Progenitor cell of endocrine pancreas (in vitro differentiated cells): ENCODE data around the gene CFAP53. TPM values are rescaled to one million over a fixed set of nuclear protein-coding genes. Genes with fewer than 3 reads are reported as not detected.

ENCODE experiments used
- DNase-seq: peaks from one replicate; pipeline ENCODE4 v3.0.0; 2021; ENCODE audit warnings: low spot score; ENCODE audit not compliant: unreplicated experiment
- H3K27ac Mint-ChIP-seq: 2 replicates; pipeline ENCODE4 v1.8.0; 2021; ENCODE audit warnings: mild to moderate bottlenecking, moderate library complexity, mixed read lengths
- H3K27me3 Mint-ChIP-seq: 2 replicates; pipeline ENCODE4 v1.8.0; 2021; ENCODE audit warnings: mixed read lengths
- H3K36me3 Mint-ChIP-seq: 2 replicates; pipeline ENCODE4 v1.8.0; 2022; ENCODE audit warnings: mixed read lengths; ENCODE audit not compliant: insufficient read depth
- H3K4me1 Mint-ChIP-seq: 2 replicates; pipeline ENCODE4 v1.8.0; 2021; ENCODE audit warnings: low read depth, mixed read lengths
- H3K4me3 Mint-ChIP-seq: 2 replicates; pipeline ENCODE4 v1.8.0; 2021; ENCODE audit warnings: low read depth, mild to moderate bottlenecking, moderate library complexity, mixed read lengths
- H3K9me3 Mint-ChIP-seq: 2 replicates; pipeline ENCODE4 v1.8.0; 2021; ENCODE audit warnings: low read depth, mixed read lengths
- CTCF ChIP-seq: fragments of 200-600 bp; sonication (generic); IDR thresholded peaks from one replicate; pipeline ENCODE4 v1.5.0; 2021; ENCODE audit warnings: antibody characterized with exemption, mild to moderate bottlenecking; ENCODE audit not compliant: unreplicated experiment
- total RNA-seq: library from RNA; stranded (reverse); gene quantifications from 2 replicates; pipeline ENCODE4 v1.2.1, GENCODE V29; 2021

CFAP53 gene
- total RNA-seq, 1 donor from 2014 or later: 1.7 TPM

GRCh38 chr18:50273203-50274043 lies 7.1 kb upstream of the CFAP53 start:
- Mint-ChIP-seq H3K9me3 (no peaks in the 10 kb centered on the region), H3K27ac (no peak overlapping the region), H3K4me1 (peaks cover 3% of the 10 kb centered on the region), H3K36me3 (peaks cover 42% of the 10 kb centered on the region), H3K4me3 (no peak overlapping the region), H3K27me3 (no peaks in the 10 kb centered on the region)
- DNase-seq: no peak
- no peak for TF ChIP-seq CTCF

- peaks cover 1% of the 10 kb centered on the region for H3K4me1 Mint-ChIP-seq
- no peak overlapping the region for H3K4me3 Mint-ChIP-seq
- TF ChIP-seq CTCF: no peak
- no peaks in the 10 kb centered on the region for H3K9me3 Mint-ChIP-seq
- no peak overlapping the region for H3K27ac Mint-ChIP-seq
- DNase-seq: no peak
- peaks cover 40% of the 10 kb centered on the region for H3K36me3 Mint-ChIP-seq
- H3K27me3 Mint-ChIP-seq: no peaks in the 10 kb centered on the region
Observed at GRCh38 chr18:50272568-50272967, 6.3 kb upstream of the CFAP53 start.

GRCh38 chr18:50268022-50268747 lies 1.9 kb upstream of the CFAP53 start:
- H3K9me3 Mint-ChIP-seq: no peaks in the 10 kb centered on the region
- H3K4me3 Mint-ChIP-seq: peak overlapping the region; percentile 72
- H3K27ac Mint-ChIP-seq: no peak overlapping the region
- peak; percentile 75 for TF ChIP-seq CTCF
- peaks cover 3% of the 10 kb centered on the region for H3K4me1 Mint-ChIP-seq
- peaks cover 6% of the 10 kb centered on the region for H3K27me3 Mint-ChIP-seq
- peaks cover 16% of the 10 kb centered on the region for H3K36me3 Mint-ChIP-seq
- peak; percentile 71 for DNase-seq

- H3K4me3 Mint-ChIP-seq: no peak overlapping the region
- no peak overlapping the region for H3K27ac Mint-ChIP-seq
- no peaks in the 10 kb centered on the region for H3K36me3 Mint-ChIP-seq
- peaks cover 9% of the 10 kb centered on the region for H3K27me3 Mint-ChIP-seq
- no peak for DNase-seq
- H3K4me1 Mint-ChIP-seq: peaks cover 2% of the 10 kb centered on the region
- TF ChIP-seq CTCF: no peak
- H3K9me3 Mint-ChIP-seq: peaks cover 8% of the 10 kb centered on the region
Observed at GRCh38 chr18:50262977-50263376, 3.3 kb downstream of the CFAP53 start.

- Mint-ChIP-seq H3K36me3 (peaks cover 1% of the 10 kb centered on the region), H3K4me1 (no peaks in the 10 kb centered on the region), H3K9me3 (no peaks in the 10 kb centered on the region), H3K4me3 (no peak overlapping the region), H3K27me3 (no peaks in the 10 kb centered on the region), H3K27ac (no peak overlapping the region)
- TF ChIP-seq CTCF: no peak
- DNase-seq: no peak
Observed at GRCh38 chr18:50250935-50251334, 15.4 kb downstream of the CFAP53 start.
